ENCODE results near the gene EPS8L1.

DNA sequence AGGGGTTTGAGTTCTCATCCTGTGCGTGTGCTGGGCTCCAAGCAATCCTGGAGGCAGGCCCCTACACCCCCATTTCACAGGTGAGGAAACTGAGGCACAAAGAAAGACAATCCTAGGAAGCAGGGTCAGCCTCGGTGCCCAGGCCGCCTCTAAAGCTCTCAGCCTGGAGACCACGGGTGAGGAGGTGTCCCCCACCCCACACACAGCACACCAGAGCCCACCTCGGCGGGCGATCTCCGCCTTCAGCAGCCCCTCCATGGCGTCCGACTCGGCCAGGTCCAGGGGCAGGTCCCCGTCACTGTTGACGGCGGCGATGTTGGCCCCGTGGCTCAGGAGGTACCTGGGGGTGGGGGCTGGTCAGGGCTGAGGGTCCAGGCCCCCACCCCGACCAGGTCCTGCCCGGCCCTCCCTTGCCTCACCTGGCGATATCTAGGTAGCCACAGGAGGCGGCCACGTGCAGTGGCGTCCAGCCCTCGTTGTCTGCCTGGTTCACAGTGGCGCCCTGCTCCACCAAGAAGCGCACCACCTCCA, 36.6 kb downstream of the EPS8L1 start:
- TF ChIP-seq, protein P1, sequence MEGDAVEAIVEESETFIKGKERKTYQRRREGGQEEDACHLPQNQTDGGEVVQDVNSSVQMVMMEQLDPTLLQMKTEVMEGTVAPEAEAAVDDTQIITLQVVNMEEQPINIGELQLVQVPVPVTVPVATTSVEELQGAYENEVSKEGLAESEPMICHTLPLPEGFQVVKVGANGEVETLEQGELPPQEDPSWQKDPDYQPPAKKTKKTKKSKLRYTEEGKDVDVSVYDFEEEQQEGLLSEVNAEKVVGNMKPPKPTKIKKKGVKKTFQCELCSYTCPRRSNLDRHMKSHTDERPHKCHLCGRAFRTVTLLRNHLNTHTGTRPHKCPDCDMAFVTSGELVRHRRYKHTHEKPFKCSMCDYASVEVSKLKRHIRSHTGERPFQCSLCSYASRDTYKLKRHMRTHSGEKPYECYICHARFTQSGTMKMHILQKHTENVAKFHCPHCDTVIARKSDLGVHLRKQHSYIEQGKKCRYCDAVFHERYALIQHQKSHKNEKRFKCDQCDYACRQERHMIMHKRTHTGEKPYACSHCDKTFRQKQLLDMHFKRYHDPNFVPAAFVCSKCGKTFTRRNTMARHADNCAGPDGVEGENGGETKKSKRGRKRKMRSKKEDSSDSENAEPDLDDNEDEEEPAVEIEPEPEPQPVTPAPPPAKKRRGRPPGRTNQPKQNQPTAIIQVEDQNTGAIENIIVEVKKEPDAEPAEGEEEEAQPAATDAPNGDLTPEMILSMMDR (IDR thresholded peaks at IDR 0.05), result no peak
- TF ChIP-seq POLR2A (IDR thresholded peaks at IDR 0.05), result no peak

Measured in body of pancreas (tissue), 4 donors.